Measurements from ENCODE around the gene C3orf20. TPM values are rescaled to one million over a fixed set of nuclear protein-coding genes. Genes with fewer than 3 reads are reported as not detected.
A peak's percentile ranks its signal among the peaks of the same experiment; 100 is the strongest.

C3orf20 gene
- total RNA-seq, 3 donors from 2014 or later: 0.15 to 0.16 TPM; not detected in 1

DNA sequence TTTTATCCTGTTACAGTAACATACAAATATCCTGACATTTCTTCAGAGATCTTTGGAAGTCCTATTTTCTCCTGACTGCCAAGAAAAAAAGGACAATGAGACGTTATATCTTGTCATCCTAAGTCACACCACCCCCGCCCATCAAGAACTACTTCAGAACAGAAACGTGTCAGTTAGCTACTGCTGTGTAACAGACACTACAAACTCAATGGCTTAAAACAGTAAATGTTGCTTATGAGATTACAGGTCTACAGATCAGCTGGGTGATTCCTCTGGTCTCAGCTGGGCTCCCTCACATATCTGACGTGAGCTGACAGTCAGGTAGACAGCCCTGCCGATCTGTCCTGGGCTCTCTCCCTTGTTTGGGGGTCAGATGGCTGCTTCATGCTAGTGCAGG is 43.8 kb upstream of the C3orf20 start:
- no peaks in the 10 kb centered on the region for H3K36me3 ChIP-seq
- H3K4me3 ChIP-seq: no peak overlapping the region
- H3K27ac ChIP-seq: no peak overlapping the region
- H3K27me3 ChIP-seq: peaks cover 0 to 7% of the 10 kb centered on the region in 2 donors
- DNase-seq (ENCODE audit: low spot score in 2 of 2): no peak
- H3K4me1 ChIP-seq: no peaks in the 10 kb centered on the region
- H3K9me3 ChIP-seq: peaks cover 0 to 7% of the 10 kb centered on the region in 2 donors
- TF ChIP-seq, protein P1, sequence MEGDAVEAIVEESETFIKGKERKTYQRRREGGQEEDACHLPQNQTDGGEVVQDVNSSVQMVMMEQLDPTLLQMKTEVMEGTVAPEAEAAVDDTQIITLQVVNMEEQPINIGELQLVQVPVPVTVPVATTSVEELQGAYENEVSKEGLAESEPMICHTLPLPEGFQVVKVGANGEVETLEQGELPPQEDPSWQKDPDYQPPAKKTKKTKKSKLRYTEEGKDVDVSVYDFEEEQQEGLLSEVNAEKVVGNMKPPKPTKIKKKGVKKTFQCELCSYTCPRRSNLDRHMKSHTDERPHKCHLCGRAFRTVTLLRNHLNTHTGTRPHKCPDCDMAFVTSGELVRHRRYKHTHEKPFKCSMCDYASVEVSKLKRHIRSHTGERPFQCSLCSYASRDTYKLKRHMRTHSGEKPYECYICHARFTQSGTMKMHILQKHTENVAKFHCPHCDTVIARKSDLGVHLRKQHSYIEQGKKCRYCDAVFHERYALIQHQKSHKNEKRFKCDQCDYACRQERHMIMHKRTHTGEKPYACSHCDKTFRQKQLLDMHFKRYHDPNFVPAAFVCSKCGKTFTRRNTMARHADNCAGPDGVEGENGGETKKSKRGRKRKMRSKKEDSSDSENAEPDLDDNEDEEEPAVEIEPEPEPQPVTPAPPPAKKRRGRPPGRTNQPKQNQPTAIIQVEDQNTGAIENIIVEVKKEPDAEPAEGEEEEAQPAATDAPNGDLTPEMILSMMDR (IDR thresholded peaks at IDR 0.05): no peak
- no peak for TF ChIP-seq POLR2AphosphoS5 (IDR thresholded peaks at IDR 0.05)
- TF ChIP-seq POLR2A (IDR thresholded peaks at IDR 0.05): no peak
- intact Hi-C loops (cut with DNase I; ENCODE audit: low total_unique reads): no loop called here

DNA sequence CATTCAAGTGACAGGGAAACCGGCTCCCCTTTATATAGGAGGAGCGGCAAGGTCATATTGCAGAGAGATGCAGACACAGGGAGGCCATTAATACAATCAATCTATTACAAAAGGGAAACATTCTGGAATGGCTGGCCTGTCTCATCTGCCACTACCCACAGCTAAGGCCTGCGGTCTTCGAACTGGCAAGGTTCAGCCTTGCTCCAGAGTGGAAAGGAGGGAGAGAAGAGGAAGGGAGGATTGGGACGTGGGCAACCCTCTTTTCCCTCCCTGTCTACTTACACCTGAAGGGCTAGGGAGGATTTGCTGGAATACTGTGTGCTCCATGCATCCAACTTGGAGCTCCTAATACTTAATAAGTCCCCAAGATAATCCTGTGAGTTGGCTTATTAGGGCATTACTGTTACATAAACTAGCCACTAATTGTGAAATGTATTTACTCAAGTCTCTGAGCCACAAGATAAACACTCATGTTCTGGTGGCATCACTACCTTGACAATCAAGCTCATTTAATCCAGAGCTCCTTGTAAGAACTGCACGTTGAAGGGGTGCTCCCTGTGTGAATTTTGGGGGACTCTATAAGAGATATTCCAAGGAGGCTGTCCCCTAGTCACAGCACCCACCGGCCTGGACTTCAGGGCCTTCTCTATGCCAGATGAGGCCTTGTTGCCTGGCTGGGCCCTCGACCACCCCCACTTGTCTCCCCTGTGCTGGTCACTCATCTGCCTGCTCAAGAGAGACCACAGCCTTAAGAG is 43.1 kb upstream of the C3orf20 start:
- intact Hi-C loops (cut with DNase I; ENCODE audit: low total_unique reads): no loop called here
- no peak for TF ChIP-seq POLR2A (IDR thresholded peaks at IDR 0.05)
- TF ChIP-seq POLR2AphosphoS5 (IDR thresholded peaks at IDR 0.05): no peak
- TF ChIP-seq, protein P1 (IDR thresholded peaks at IDR 0.05): no peak
- DNase-seq (ENCODE audit: low spot score in 2 of 2): no peak
- Histone ChIP-seq H3K27me3 (peaks cover 0 to 13% of the 10 kb centered on the region in 2 donors), H3K4me3 (no peak overlapping the region), H3K9me3 (peaks cover 0 to 7% of the 10 kb centered on the region in 2 donors), H3K4me1 (no peaks in the 10 kb centered on the region), H3K36me3 (no peaks in the 10 kb centered on the region), H3K27ac (no peak overlapping the region)

DNA sequence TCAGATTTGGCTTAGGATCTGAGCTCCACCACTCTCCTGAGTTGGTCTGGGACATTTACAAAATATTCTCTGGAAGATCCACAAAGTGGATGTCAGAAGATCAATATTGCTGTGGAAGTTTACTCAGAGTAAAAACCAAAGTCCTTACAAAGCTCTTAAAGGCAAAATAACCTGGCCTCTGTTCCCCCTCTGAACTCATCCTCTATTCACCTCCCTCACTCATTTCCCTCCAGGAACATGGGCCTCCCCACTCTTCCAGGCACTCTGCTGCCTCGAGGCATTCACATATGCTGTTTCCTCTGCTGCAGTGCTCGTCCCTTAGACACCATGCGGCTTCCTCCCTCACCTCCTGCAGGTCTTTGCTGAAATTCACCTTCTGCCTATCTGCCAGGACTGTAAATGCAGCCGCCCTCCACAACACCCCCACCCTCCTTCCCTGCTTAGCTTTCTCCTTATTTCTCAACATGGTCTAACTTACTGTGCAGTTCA is 42.5 kb upstream of the C3orf20 start:
- DNase-seq (ENCODE audit: low spot score in 2 of 2): no peak

DNA sequence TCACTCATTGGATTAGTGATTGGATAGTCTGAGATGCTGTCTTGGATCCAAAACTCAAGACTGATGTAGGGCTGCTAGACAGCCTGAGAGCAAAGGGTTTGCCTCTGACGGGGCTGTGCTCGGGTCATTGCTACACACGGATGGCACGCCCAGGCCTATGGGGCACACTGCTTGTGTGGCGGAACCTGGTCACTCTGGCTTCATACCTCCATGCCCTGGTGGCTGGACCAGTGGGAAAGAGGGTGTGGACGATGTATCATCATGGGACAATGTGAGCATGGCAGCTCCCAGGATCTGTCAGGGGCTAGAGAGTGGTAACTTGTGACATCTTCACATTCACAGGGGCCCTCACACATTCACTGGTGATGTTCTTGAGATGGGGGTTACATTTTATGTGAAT is 41.5 kb upstream of the C3orf20 start:
- Histone ChIP-seq H3K4me3 (no peak overlapping the region), H3K36me3 (no peaks in the 10 kb centered on the region), H3K27ac (no peak overlapping the region), H3K9me3 (peaks cover 0 to 5% of the 10 kb centered on the region in 2 donors), H3K4me1 (no peaks in the 10 kb centered on the region), H3K27me3 (peaks cover 0 to 13% of the 10 kb centered on the region in 2 donors)
- intact Hi-C loops (cut with DNase I; ENCODE audit: low total_unique reads): no loop called here
- DNase-seq (ENCODE audit: low spot score in 2 of 2): no peak
- no peak for TF ChIP-seq POLR2A (IDR thresholded peaks at IDR 0.05)
- TF ChIP-seq POLR2AphosphoS5 (IDR thresholded peaks at IDR 0.05): no peak
- TF ChIP-seq, protein P1 (IDR thresholded peaks at IDR 0.05): no peak

More for the DNA sequence above, 42.5 kb upstream of the C3orf20 start:
- Histone ChIP-seq H3K4me1 (no peaks in the 10 kb centered on the region), H3K36me3 (no peaks in the 10 kb centered on the region), H3K27ac (no peak overlapping the region), H3K9me3 (peaks cover 0 to 7% of the 10 kb centered on the region in 2 donors), H3K27me3 (peaks cover 0 to 13% of the 10 kb centered on the region in 2 donors), H3K4me3 (no peak overlapping the region)
- intact Hi-C loops (cut with DNase I; ENCODE audit: low total_unique reads): no loop called here
- no peak for TF ChIP-seq POLR2A (IDR thresholded peaks at IDR 0.05)

DNA sequence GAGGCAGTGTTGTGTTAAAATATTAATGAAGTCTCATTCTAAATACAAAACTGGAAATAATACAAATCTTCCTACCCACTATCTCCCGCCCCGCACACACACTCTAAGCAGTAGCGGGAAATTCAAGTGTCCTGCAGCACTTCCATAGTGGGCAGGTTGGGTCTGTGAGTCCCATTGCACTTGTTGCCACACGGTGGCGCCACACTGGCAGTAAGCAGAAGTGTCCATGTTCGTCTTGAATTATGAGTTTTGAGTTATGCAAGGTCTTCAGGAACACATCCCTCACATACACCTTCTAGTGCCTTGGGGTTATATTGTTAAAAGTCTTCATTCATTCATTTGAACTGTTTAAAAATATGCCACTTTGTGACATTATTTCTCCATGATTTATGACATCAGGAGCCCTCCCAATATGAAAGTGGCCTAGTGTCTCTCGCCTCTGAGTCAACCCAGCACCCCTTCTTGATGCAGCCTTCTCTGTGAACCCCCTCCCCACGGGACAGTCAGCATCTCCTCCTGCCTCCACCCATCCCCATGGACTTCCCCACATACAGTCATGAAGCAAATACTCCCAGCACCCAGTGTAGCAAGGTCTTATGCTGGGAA is 41.0 kb upstream of the C3orf20 start:
- no peak overlapping the region for H3K27ac ChIP-seq
- H3K9me3 ChIP-seq: no peaks in the 10 kb centered on the region
- intact Hi-C loops (cut with DNase I; ENCODE audit: low total_unique reads): no loop called here
- H3K4me1 ChIP-seq: no peaks in the 10 kb centered on the region
- H3K36me3 ChIP-seq: no peaks in the 10 kb centered on the region
- peaks cover 0 to 11% of the 10 kb centered on the region in 2 donors for H3K27me3 ChIP-seq
- TF ChIP-seq, protein P1 (IDR thresholded peaks at IDR 0.05): peak in 2 of 3 donors; percentile 32 to 38
- no peak for TF ChIP-seq POLR2AphosphoS5 (IDR thresholded peaks at IDR 0.05)
- H3K4me3 ChIP-seq: no peak overlapping the region
- no peak for DNase-seq (ENCODE audit: low spot score in 2 of 2)
